HepG2 (cell line): ENCODE data around the gene RPH3AL. TPM values are rescaled to one million over a fixed set of nuclear protein-coding genes. Genes with fewer than 3 reads are reported as not detected.

Source experiments
- HBP1 ChIP-seq: IDR thresholded peaks from 2 replicates; pipeline ENCODE4 v1.6.1; 2016; ENCODE audit warnings: low read depth, control low read depth
- HMG20B ChIP-seq: conservative IDR thresholded peaks from 2 replicates; pipeline ENCODE4 v1.6.1; 2016; ENCODE audit warnings: missing genetic modification reagents, missing compliant biosample characterization
- HNRNPLL ChIP-seq: fragments of 200-400 bp; formaldehyde crosslinking; IDR thresholded peaks from 2 replicates; pipeline ENCODE4 v1.6.1; 2017; ENCODE audit warnings: mild to moderate bottlenecking, low read depth, low read length; ENCODE audit not compliant: poor library complexity, severe bottlenecking
- HOXA7 ChIP-seq: sonication (generic); formaldehyde crosslinking; IDR thresholded peaks from 2 replicates; pipeline ENCODE4 v1.8.1; 2022; ENCODE audit warnings: mild to moderate bottlenecking, missing genetic modification reagents, moderate library complexity
- KLF11 ChIP-seq: IDR thresholded peaks from 2 replicates; pipeline ENCODE4 v1.6.1; 2016; ENCODE audit warnings: missing compliant biosample characterization
- MXD3 ChIP-seq: IDR thresholded peaks from 2 replicates; pipeline ENCODE4 v1.6.1; 2016; ENCODE audit warnings: mild to moderate bottlenecking, missing biosample characterization, missing genetic modification reagents
- NKX3-1 ChIP-seq: sonication (generic); formaldehyde crosslinking; IDR thresholded peaks from 2 replicates; pipeline ENCODE4 v1.5.0; 2020; ENCODE audit warnings: missing genetic modification reagents
- NR2F6 ChIP-seq, 2 experiments: IDR thresholded peaks; 2 replicates each; pipeline ENCODE4 v1.6.1; 2016; ENCODE audit warnings: antibody characterized with exemption in 1 of 2, mild to moderate bottlenecking in 1 of 2
- POGK ChIP-seq: sonication (generic); formaldehyde crosslinking; conservative IDR thresholded peaks from 2 replicates; pipeline ENCODE4 v1.8.0; 2022; ENCODE audit warnings: mild to moderate bottlenecking, moderate library complexity, missing genetic modification reagents
- POLR2AphosphoS2 ChIP-seq: IDR thresholded peaks from 2 replicates; pipeline ENCODE4 v1.6.1; 2011; ENCODE audit warnings: low read depth, low read length, improper control_type of control experiment
- PRDM15 ChIP-seq: sonication (generic); formaldehyde crosslinking; IDR thresholded peaks from 2 replicates; pipeline ENCODE4 v1.4.0; 2020; ENCODE audit warnings: missing genetic modification reagents
- RELA ChIP-seq: sonication (generic); formaldehyde crosslinking; IDR thresholded peaks from 2 replicates; pipeline ENCODE4 v1.4.0; 2020; ENCODE audit warnings: missing genetic modification reagents
- SRF ChIP-seq: IDR thresholded peaks from 2 replicates; pipeline ENCODE4 v1.6.1; 2011; ENCODE audit warnings: mild to moderate bottlenecking, low read depth, low read length, moderate library complexity
- TCF7 ChIP-seq: sonication (generic); IDR thresholded peaks from 2 replicates; pipeline ENCODE4 v1.6.1; 2016; ENCODE audit warnings: antibody characterized with exemption, low read depth
- TP53 ChIP-seq: sonication (generic); formaldehyde crosslinking; conservative IDR thresholded peaks from 2 replicates; pipeline ENCODE4 v1.4.0; 2020; ENCODE audit warnings: missing genetic modification reagents
- ZNF24 ChIP-seq: fragments of 450-650 bp; IDR thresholded peaks from 2 replicates; pipeline ENCODE4 v1.6.1; 2017; ENCODE audit warnings: antibody characterized with exemption, mild to moderate bottlenecking
- ZNF275 ChIP-seq: sonication (generic); formaldehyde crosslinking; IDR thresholded peaks from 2 replicates; pipeline ENCODE4 v1.8.0; 2022; ENCODE audit warnings: missing genetic modification reagents, mild to moderate bottlenecking, inconsistent platforms, borderline replicate concordance
- ZNF543 ChIP-seq: sonication (generic); formaldehyde crosslinking; IDR thresholded peaks from 2 replicates; pipeline ENCODE4 v1.4.0; 2020; ENCODE audit warnings: mild to moderate bottlenecking, missing genetic modification reagents
- ZNF607 ChIP-seq: sonication (generic); formaldehyde crosslinking; IDR thresholded peaks from 2 replicates; pipeline ENCODE4 v1.5.1; 2020; ENCODE audit warnings: missing genetic modification reagents, mild to moderate bottlenecking, borderline replicate concordance
- ZNF788 ChIP-seq: sonication (generic); formaldehyde crosslinking; IDR thresholded peaks from 2 replicates; pipeline ENCODE4 v1.5.0; 2020; ENCODE audit warnings: mild to moderate bottlenecking, missing genetic modification reagents, borderline replicate concordance
- polyA plus RNA-seq, 8 experiments: library from polyadenylated mRNA; depleted of rRNA in 3 of 8; stranded (reverse) in 7 of 8; unstranded in 1 of 8; fragments of >200 nt; fragmentation: Illumina TruSeq in 4 of 8; extraction: Trizol in 4 of 8; gene quantifications; 2 replicates each; pipeline versions ENCODE4 v1.2.1 to v1.2.3, GENCODE V29; 2011 to 2016; ENCODE audit warnings: low read depth in 4 of 8, missing spikeins in 1 of 8, mixed read lengths in 1 of 8; ENCODE audit not compliant: insufficient read depth in 1 of 8
- total RNA-seq, 5 experiments: library from RNA; depleted of rRNA; stranded (reverse); fragments of >200 nt; fragmentation: Illumina TruSeq; extraction: Trizol; gene quantifications; 2 replicates each; pipeline ENCODE4 v1.2.3, GENCODE V29; 2016; ENCODE audit warnings: low read depth in 1 of 5

Gene RPH3AL
- total and polyA plus RNA-seq, 2 of the 13 experiments (the other 11 are each of a cell fraction or from before 2014, with no cell fraction given), result 7.8 to 16.4 TPM

GRCh38 chr17:180381-181244, 172.0 kb downstream of the RPH3AL start (continued):
- TF ChIP-seq PRDM15 (CRISPR knock-in tag) (no peak), ZNF24 (no peak), SRF (no peak), ZNF275 (CRISPR knock-in tag) (no peak), TP53 (CRISPR knock-in tag) (no peak), HBP1 (no peak), RELA (CRISPR knock-in tag) (no peak), NR2F6 (IDR thresholded peaks at IDR 0.05) (no peak), NR2F6 (CRISPR knock-in tag; IDR thresholded peaks at IDR 0.05) (no peak), KLF11 (CRISPR knock-in tag) (no peak), MXD3 (CRISPR knock-in tag) (no peak), ZNF543 (no peak), NKX3-1 (no peak), HMG20B (no peak), ZNF788 (no peak), TCF7 (peak; percentile 8; the same call in 1 of the 2 replicates), POLR2AphosphoS2 (no peak), HOXA7 (CRISPR knock-in tag) (no peak), HNRNPLL (peak; percentile 14), ZNF607 (CRISPR knock-in tag) (no peak), POGK (CRISPR knock-in tag) (no peak)
